GM19468 (cell line): ENCODE results near the gene CCDC61.

Source experiments
- ATAC-seq: cut with Tn5 transposase; IDR thresholded peaks from one replicate; pipeline ENCODE4 v1.9.1; 2021; ENCODE audit warnings: mild to moderate bottlenecking, moderate library complexity, moderate number of reproducible peaks; ENCODE audit not compliant: unreplicated experiment; ENCODE audit errors: extremely low read depth

Gene CCDC61

GRCh38 chr19:46035546-46035945, 40.3 kb downstream of the CCDC61 start:
- ATAC-seq, result no peak

DNA sequence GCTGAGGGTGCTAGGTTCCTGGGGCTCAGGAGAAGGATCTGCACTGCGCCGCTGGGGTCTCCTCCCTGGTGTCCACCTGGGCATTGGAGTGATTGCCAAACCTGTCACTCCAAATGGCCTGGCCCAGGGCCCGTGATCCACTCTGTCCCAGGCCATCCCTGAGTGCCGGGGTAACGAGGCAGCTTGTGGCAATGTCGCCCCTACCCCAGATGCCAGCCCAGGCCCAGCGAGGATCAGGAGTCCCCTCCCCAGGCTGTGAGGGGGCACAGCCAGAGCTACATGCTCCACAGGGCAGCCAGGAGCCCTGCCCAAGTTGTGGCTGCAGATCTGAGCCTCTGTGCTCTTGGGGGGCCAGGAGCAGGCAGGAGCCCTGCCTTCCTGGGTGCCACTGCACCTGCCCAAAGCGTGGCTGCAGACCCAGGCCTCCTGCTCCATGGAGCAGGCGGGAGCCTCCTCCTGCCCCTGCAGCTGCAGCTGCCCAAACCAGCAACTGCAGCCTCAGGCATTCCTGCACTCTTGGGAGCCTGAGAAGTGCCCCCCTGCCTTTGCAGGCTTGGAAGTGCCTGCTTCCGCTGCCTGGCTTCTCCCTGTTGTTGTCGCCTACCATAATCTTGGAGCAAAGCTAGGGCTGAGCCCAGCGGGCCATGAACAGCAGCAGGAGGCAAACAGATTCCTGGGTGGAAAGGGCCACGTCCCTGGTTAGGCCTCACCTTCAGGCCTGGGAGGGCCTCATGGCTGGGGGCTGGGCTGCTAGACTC, 40.9 kb downstream of the CCDC61 start:
- ATAC-seq, result no peak

DNA sequence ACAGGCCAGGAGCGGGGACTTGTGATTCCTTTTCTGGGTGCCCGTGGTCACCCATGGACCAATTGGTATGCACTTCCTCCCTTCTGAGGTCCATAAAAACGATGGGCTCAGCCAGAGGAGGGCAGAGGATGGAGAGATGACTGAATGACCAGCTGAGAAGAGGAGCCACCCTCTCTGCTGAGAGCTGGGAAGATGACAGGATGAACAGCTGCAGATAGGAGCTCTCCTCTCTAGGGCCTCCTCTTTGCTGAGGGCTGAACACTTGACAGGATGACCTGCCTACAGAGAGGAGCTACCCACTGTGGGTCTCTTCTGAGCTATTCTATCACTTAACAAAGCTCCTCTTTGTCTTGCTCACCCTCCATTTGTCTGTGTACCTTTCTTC, 41.5 kb downstream of the CCDC61 start:
- no peak for ATAC-seq

DNA sequence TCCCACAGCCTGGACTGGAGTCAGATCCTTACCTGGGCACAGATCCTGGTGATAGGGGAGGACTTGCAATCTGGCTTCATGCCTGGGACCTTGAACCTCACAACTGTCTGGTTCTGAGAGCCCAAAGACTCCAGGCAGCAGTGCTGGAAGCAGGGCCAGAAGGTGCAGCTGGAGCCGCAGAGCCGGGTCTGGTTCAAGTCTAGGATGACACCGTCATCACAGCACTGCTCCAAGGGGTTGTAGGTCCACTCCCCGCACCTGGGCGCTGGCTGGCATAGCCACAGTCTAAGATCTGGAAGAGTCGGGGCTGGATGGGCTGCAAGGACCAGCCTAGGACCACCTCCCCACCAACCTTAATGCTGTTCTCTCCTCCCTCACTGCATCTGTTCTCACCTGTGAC, 44.9 kb downstream of the CCDC61 start:
- ATAC-seq, result no peak

DNA sequence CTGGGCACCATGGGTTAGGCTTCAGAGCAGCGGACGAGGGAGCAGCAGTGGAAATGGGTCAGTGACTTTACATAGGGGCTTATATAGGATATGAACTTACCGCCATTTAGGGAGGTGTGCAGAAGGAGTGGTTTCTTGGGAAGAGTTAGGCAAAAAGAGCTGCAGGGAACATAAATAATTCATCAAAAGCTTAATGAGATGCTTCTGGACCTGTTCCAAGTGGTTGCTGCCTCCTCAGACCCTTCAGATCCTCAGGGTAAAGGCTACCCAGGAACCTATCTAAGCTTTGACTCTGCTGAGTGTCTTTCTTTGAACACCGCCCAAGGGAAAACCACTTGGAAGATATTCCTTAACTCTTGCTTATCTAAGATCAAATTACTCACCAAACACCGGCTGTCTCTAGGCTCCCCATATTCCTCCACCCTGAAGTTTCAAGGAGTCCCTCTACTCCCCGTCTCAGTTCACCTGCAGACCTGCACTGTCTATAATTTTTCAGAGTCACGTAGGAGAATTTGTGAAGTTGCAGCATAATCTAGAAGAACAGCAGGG, 45.8 kb downstream of the CCDC61 start, which contains the start of gene IGFL4:
Gene IGFL4 (minus strand): TSS at position 51 of the 549 bp plus-strand sequence. CDS start 40 bp downstream, at position 11.
- ATAC-seq, result no peak

DNA sequence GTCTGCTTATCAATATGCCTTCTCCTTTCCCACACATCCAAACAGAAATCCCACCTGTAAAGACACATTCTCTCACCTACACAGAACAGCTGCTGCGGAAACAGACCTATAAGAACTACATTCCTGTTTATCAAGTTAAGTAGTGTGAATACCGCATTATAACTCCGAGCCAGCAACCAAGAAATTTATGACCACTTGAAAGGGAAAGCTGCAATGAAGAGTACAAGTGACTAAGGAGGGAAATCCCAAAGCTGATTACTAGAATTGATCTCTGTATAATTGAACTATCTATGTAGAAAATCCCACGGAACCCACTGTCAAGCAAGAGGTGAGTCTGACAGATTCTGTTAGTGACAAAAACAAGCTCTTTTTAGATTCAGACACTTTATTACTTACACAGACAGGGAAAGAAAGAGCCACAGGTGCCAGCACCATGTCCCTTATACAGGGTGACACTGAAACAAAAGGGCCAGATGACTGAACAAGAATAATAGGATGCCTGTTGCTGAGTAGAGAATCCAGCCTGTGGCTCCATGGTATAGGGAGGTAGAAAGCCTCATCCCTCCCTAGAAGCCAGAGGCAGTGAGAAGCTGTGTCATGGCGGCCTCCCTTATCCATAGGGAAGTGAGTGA, 47.1 kb downstream of the CCDC61 start:
- ATAC-seq, result no peak

DNA sequence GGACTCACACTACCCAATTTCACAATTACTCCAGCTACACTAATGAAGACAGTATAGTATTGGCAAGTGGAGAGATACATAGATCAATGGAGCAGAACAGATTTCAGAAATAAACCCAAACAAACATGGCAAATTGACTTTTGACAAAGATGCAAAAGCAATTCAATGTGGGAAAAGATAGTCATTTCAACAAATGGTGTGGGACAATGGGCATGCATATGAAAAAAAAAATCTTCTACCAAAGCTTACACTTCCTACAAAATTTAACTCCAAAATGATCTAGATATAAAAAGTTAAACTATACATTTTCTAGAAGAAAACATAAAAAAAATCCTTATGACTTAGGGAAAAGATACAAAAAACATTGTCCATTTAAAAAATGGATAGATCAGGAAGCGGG, 48.3 kb downstream of the CCDC61 start:
- ATAC-seq, result no peak

GRCh38 chr19:46049597-46049996, 54.3 kb downstream of the CCDC61 start:
- ATAC-seq, result no peak

DNA sequence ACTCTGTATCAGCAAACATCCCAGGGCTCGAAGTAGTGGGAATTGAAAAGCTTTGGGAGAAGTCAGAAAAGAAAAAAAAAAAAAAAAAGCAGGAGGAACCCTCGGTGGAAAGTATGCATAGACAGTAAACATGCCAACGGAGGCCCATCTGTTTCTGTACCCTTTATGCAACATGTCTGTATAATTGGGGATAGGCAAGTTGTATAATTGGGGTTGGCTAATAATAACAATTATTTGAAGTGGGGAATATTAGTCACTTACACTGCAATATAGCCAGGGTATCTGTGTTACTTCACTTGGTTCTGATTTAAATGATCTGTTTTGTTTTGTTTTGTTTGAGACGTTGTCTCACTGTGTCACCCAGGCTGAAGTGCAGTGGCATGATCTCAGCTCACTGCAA, 57.6 kb downstream of the CCDC61 start:
- no peak for ATAC-seq

GRCh38 chr19:46056536-46056935, 61.3 kb downstream of the CCDC61 start:
- no peak for ATAC-seq

DNA sequence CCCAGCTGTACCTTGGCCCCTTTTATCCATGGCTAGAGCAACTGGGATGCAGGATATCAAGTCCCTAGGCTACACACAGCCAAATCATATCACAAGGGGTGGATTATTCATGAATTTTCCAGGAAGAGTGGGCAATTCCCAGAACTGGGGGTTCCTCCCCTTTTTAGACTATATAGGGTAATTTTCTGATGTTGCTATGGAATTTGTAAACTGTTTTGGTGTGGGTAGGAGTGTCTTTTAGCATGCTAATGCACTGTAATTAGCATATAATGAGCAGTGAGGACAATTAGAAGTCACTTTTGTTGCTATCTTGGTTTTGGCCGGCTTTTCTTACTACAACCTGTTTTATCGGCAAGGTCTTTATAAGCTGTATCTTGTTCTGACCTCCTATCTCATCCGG, 63.5 kb downstream of the CCDC61 start:
- ATAC-seq, result no peak

DNA sequence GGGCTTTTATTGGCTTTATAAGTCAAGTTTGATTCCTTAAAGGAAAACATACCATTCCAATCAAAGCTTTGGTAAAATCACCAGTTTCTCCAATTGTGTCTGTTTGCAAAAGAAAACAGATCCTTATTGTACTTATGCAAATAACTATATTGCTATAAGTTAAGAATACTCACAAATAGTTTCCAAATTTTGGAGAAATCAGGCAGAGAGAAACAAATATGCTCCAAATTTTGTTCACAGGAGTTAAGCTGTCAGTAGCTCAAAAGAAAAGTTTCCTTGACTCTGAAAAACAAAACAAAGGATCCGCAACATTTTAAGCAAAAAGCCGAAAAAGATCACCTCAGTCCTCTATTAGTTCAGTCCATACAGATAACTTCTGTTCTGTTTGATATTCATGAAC, 64.7 kb downstream of the CCDC61 start:
- ATAC-seq, result no peak

GRCh38 chr19:46063201-46063600, 67.9 kb downstream of the CCDC61 start:
- ATAC-seq, result no peak

DNA sequence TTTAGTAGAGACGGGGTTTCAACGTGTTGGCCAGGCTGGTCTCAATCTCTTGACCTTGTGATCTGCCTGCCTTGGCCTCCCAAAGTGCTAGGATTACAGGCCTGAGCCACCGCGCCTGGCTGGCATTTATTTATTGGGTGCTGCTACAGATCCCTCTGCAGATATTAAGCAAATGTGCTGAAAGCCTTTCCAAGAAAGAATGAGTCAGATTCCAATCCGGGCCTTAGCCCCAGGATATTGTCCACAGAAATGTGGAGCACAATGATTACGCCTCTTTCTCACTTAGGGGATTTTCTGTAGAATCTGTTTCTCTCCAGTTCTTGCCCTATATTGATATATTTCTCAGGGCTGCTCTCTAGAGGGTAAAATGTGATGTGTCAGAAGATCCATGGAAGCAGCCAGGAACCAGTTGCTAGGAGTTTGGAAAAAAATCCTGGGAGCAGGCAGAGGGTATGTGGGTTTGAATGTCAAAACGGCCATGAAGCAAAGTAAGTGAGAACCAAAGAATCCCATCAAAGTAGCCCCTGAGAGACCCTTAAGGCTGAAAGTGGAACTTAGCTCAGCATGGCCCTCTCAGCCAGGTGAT, 70.3 kb downstream of the CCDC61 start:
- no peak for ATAC-seq

DNA sequence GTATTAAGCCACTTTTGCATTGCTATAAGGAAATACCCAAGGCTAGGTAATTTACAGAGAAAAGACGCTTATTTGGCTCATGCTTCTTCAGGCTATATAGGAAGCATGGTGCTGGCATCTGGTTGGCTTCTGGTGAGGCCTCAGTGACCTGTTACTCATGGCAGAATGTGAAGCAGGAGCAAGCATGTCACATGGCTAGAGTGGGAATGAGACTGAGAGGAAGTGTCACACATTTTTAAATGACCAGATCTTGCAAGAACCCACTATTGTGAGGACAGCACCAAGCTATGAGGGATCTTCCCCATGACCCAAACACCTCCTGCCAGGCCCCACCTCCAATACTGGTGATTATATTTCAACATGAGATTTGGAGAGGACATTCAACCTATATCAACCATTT, 71.2 kb downstream of the CCDC61 start:
- ATAC-seq, result no peak

DNA sequence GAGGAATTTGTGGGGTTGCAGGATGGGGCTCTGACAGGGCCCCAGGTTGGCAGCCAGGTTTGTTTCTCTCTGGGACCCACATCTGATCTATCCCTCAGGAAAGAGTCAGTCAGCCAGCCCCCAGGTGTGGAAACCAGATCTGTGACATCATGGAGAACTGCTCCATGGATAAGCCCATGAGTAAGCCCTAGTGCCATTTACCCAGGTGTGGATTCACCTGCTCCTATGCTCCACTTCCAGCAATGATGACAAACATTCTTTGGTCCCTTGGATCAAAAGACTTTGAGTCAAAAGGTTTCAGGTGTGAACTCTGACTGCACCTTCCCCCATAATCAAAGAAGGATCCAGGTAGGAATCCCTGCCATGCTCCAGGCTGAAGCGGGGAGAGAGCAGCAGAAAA, 72.4 kb downstream of the CCDC61 start:
- ATAC-seq, result no peak
